Stromal cell of bone marrow (primary cell): Measurements from ENCODE around the gene NEAT1.
A peak's percentile ranks its signal among the peaks of the same experiment; 100 is the strongest.

Source experiments
- DNase-seq: peaks from one replicate; pipeline ENCODE4 v3.0.0-alpha.2; 2012; ENCODE audit warnings: low read depth

Gene NEAT1

DNA sequence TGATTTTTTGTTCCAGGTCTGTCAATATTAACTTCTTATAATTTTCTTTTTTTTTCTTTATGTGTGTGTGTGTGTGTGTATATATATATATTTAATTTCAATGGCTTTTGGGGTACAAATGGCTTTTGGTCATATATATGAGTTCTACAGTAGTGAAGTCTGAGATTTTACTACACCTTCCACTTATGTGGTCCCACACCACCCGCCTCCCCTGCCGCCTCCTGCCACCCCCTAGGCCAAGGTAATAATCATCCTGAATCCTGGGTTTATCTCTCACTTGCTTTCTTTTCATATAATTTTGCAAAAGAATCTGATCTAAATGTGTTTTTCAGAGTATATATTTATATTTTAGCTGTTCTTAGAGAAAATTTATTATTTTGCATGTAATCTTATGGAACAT is 11.1 kb downstream of the NEAT1 start:
- DNase-seq = no peak

DNA sequence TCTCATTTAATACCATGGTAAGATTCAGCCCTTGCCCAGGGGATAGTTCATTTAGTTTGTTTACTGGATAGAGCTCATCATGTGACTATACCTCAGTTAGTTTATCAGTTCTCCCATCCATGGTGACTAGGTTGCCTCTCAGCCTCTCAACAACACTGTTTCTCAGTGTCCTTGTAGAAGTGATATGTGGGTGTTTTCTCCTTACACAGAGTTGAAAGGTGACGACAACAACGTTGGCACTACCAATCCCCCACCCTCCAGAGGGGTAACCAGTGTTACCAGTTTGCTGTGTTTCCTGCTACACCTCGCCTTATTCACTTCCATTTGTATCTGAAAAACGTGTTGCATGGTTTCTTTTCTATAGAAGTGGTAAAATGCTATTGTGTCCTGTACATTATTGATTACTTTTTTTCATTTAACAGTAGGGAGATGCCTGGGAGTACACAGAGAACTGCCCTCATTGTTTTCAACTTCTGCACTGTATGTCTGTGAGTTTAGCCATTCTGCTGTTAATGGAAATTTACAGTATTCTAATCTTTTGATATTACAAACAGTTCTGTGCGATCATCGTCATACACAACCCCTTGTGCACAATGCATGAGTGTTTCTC is 11.6 kb downstream of the NEAT1 start:
- peak; percentile 16 for DNase-seq

DNA sequence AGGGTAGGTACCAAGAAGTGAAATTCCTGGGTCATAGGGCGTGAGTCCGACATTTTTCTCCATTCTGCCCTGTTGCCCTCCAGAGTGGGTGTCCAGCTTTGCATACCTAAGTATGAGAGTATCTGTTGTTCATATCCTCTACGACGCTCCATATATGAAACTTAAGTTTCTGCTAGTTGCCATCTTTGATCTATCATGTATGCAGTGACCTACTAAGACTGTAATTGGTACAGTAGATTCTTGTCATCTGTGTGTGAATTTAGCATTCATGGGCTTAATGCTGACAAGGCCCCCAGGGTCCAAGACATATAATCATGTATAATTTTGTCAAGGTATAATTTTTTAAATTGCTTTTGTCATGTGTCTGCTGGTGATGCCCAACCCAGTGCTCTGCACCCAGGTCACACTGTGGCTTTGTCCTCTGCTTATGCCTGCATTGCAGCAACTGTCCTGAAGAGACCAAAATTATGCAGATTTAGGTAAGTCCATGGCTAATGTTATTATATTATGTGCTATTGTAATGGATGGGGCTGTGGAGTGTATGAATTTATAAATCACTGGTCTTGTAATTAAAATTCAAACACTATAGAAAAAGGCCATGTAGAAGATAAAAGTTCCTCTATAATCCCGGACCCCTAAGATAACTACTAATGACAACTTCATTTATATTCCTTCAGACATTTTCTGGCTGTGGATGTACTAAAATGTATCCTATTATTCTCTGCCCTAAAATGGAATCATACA is 12.2 kb downstream of the NEAT1 start:
- no peak for DNase-seq

DNA sequence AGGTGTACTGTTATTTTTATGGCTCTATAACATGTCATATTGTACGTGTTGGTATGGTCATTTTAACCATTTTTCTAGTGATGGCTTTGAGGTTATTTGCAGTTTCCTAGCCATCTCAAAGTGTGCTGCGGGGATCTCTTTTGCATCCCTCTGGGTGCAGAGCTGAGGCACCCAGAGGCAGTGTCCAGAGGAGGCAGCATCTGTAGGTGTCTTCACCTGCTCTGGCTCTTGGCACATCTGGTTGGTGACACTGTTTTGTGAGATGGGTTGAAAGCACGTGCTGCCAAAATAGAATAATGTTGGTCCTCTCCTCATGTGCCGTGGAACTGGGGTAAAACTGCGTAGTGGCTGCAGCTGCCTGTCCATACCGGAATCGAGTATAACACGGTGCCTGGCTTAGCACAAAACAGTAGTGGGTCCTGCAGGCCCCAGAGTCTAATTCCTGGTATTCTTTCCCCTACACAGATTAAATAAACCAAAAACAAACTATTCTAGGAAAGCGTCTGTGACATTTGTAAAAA is 12.9 kb downstream of the NEAT1 start:
- DNase-seq = no peak

DNA sequence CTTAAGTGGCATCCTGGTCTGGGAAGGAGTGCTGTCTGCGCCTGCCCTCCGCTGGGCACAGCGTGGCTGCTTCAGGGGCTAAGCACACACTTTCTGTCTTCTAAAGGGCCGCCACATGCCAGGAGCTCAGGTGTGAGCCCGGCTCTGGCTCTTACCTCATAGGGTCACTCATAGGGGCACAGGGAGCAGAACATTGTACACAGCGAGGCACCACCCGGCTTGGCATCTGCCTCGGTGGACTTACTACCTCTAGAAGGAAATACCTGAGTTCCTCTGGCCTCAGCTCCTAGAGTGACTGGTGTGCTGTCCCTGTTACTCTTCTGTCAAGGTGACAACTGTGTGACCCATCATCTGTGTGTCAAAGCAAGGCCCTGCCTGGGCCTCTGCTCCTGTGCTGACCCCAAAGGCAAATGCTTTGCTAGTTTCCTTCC is 13.4 kb downstream of the NEAT1 start:
- no peak for DNase-seq

DNA sequence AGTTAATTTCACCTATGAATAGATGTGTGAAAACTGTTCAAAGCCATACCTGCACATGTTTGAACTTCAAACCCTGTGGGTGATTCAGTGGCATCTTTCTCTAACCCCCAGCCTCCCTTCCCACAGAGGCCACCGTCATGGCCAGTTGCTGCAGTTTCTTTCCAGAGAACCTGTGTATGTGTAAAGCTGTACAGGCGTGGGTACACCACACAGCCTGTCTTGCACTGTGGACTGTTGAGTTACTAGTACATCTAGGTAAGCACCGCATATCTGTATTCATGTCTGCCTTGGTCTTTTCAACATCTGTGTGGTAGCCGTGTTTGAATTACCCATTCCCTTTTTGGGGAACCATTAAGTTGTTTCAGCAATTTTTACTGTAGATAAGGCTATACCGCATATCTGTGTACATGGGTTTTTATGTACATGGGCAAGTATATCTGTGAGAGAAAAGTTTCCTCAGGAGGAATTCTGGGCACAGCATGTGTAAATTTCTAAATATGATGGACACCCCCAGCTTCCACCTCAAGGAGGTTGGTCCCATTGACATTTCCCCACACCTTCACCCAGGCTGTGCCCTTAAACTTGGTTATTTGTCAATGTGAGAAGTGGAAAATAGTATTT is 13.9 kb downstream of the NEAT1 start:
- no peak for DNase-seq

DNA sequence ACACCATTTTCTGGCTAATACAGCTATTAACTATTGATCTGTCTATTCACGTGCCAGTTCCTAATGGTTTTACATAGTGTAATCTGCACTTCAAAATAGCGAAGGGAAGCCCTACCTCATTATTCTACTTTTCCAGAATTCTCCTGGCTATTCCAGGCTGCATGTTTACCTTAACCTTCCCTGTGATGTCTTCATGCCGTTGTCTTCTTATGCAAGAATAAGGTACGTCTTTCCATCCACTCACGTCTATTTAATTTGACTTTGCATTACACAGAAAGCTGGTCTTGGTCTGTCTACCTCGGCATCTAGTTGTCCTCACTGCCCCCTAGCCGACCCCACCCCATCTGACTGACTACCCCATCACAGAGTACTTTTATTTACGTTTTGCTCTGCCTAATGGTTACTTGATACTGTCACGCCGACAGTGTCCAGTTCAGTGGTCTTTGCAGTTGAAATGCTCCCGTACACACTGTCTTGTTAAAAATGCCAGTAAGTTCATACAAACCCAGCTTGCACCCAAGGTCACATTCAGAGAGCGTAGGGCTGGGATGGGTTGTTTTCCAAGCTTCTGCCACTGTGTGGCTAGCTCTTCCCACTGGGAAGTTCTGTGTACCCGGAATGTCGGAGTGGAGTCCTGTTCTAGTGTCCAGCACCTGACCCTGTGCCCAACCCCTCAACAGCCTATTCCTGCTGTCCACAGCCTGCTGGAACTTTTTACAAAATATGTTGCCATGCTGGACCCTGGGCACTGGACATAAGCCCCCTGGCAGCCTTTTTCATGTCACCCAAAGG is 15.0 kb downstream of the NEAT1 start:
- no peak for DNase-seq

DNA sequence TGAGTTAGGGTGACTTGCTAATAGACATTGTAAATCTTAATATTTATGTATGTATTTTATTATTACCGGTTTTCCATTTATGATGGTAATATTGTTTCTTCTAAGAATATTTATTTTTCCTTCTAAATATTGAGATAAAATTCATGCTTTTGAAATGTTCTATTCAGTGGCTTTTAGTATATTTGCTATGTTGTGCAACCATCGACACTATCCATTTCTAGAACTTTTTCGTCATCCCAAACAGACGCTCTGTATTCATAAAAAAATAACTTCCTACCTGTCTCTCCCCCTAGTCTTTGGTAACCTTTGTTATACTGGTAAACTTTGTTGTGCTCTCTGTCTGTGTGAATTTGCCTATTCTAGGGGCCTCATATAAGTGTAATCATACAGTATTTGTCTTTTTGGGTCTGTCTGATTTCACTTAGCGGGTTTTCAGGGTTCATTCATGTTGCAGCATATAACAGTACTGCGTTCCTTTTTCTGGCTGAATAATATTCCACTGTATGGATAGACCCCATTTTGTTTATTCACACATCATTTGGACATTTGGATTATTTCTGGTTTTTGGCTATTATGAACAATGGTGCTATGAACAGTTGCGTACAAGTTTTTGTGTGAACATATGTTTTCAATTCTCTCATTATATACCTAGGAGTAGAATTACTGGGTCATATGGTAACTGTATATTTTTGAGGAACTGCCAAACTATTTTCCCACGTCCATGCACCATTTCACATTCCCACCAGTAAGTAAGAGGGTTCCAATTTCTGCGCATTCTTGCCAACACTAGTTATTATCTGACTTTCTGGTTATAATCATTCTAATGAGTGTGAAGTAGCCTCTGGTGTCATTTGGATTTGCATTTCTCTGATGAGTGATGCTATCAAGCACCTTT is 15.9 kb downstream of the NEAT1 start:
- DNase-seq = peak; percentile 19

DNA sequence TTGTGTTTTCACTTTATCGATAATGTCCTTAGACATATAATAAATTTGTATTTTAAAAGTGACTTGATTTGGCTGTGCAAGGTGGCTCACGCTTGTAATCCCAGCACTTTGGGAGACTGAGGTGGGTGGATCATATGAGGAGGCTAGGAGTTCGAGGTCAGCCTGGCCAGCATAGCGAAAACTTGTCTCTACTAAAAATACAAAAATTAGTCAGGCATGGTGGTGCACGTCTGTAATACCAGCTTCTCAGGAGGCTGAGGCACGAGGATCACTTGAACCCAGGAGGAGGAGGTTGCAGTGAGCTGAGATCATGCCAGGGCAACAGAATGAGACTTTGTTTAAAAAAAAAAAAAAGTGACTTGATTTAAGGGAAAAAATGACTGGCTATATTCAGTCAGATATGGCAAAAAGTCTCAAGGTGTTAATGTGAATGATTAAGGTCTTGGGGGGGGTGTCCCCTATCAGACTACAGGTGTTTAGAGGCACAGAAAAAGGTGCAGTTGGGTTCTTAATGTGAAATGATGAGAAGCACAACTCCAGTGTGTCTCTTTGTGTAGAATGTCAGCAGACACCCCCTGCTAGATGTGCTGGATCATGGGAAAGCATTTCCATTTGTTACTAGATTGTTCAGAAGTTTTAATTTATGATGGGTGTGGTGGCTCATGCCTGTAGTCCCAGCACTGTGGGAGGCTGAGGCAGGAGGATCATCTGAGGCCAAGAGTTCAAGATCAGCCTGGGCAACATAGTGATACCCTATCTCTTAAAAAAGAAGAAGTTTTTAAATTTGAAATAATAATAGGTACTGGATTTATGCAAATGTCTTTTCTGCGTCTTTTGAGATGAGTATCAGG is 17.0 kb downstream of the NEAT1 start:
- peak; percentile 25 for DNase-seq

DNA sequence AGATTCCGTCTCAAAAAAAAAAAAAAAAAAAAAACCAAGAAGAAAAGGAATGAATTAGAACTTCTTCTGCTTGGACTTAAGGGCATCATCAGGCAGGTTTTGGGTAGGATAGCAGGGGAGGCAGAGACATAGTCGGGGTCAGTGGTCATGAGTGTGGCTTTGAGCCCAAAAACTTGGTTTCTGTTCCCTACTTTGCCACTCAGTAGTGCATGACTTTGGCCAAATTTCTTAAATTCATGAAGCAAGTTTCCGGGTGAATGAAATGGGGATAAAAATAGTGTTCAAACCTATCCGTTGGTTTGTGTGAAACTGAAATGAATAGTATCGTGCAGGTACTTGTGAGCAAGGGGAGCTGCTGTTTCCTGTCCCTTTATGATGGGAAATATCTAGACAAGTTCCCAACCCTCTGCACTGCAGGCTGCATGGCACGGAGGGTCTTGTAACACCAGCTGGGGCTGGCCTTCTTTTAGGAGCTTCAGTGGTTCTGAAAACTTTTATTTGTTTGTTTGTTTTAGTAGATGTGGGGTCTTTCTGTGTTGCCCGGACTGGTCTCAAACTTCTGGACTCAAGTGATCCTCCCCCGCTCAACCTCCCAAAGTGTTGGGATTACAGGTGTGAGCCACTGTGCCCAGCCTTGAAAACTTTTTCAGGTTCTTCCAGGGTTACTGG is 18.4 kb downstream of the NEAT1 start:
- peak; percentile 22 for DNase-seq

DNA sequence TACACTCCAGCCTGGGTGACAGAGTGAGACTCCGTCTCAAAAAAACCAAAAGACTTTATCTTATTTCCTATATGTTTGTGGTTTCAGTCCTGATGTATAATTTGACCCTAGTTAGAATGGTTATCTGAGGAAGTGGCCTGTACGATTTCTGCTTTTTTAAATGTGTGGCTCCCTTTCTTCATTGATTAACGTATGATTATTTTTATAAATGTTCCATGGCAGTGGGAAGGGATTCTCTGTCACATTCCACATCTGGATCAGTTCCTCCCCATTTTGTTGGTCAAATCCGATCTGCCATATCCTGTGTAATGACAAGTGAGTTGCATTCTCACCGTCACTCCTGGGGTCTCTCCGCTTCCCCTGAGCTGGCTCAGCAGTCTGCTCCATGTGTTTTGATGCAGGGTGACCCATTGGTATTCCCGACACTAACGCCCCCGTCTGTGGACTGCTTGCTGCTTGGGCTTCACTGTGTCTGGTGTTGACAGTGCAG is 20.3 kb downstream of the NEAT1 start:
- peak; percentile 17 for DNase-seq

DNA sequence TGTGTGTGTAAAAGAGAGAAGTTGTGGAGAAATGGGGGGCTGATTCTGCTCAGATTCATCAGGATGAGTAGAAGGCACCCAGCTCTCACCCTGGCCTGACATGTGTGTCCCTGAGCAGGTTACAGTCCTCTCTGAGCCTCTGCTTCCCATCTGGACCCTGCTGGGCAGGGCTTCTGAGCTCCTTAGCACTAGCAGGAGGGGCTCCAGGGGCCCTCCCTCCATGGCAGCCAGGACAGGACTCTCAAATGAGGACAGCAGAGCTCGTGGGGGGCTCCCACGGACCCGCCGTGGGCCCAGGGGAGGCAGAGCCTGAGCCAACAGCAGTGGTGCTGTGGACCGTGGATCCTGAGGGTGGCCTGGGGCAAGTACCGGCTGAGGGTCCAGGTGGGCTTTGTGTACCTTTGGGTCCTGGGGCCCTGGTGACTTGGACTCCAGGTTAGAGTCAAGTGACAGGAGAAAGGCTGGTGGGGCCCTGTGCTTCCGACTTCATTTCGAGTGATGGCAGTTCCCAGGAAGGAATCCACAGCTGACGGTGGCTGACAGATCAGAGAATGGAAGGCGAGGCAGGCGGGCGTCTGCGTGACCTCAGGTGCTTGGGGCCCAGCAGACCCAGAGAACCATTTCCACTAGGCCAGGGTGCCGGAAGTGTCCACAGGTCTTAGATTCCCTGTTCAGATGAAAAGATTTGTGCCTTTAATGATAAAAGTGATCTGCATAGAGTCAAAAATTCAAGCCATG is 21.9 kb downstream of the NEAT1 start:
- DNase-seq = peak; percentile 23

DNA sequence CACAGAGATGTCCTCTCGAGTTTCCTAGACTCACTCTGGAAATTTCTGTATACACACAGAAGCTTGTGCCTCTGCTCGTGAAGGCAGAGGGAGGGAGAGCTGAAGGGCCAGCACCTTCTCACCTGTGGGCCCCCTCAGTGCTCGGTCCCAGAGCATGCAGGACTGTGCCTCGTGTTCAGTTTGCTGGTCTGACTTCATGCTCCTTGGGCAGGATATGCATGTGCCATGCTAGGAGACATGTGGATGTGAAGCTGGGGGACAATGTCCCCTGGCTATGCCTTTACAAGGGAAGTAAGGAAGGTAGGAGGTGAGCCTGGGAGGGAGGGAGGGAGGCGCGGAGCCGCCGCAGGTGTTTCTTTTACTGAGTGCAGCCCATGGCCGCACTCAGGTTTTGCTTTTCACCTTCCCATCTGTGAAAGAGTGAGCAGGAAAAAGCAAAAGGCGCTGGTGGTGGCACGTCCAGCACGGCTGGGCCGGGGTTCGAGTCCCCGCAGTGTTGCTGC is 22.6 kb downstream of the NEAT1 start:
- DNase-seq = peak; percentile 29

DNA sequence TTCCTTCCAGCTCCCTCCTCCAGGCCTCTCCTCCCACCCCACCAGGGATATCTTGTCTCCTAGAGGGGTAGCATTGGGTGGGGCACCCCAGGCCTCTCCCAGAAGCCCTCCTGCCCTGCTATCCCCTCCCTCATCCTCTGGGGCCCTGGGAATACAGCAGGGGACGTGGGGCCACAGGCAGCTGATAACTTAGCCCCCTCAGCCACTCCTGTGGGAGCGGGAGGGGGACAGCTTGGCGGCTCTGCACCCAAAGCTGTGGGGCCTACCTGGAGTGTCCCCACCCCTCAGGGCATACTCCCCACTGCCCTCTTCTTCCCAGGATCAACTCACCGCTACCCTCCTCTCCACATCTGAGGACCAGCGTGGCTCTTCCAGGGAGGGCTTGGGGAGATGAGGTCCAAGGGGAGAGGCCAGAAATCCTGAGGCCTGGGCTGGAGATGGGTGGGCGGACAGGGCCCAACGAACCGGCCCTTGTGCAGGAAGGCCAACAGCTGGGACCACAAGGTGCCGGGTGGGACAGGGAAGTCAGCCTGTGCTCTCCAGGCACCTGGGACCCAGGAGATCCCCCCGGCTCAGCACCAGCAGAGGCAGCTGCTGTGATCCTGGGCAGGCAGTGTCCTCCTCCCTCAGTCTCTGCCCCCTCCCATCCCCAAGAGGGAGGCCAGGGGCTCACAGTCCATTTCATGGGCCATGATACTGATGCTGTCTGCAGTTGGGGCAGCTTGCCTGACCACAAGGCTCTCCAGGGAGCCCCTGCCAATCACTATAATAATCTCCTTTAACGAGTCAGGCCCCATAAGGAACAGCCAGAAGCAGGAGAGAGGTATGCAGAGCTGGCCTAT is 23.2 kb downstream of the NEAT1 start:
- DNase-seq = peak; percentile 55

DNA sequence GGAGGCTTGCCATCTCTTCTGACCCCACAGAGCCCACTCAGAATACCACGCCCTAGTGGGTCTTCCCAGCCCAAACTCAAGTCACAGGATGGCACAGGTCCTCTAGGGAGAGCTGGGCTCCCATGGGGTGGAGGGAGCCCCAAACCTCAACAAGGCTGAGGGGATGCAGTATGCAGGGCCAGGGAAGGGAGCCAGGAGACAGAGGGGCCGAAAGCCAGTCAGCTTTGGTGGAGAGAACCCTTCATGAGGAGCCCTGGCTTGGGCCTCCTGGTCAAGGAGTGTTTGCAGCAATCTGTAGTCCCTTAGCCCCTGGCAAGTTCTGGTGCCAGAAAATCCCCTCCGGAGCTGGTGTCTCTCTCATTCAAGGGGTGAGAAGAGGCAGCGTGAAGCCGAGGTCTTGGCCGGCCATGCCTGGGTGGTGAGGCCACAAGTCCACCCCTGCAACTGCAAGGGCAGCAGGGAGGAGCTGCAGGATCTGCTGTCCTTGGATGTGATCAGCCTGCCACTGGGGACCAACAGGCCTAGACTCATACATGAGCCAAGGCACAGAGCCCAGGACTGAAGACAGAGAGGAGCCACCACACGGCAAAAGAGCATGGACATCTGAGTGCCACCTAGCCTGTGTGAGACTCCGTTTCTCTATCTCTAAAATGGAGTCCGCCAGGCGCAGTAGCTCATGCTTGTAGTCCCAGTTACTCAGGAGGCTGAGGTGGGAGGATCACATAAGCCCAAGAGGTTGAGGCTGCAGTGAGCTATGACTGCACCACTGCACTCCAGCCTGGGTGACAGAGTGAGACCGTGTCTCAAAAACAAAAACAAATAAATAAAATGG is 24.1 kb downstream of the NEAT1 start:
- DNase-seq = peak; percentile 42

DNA sequence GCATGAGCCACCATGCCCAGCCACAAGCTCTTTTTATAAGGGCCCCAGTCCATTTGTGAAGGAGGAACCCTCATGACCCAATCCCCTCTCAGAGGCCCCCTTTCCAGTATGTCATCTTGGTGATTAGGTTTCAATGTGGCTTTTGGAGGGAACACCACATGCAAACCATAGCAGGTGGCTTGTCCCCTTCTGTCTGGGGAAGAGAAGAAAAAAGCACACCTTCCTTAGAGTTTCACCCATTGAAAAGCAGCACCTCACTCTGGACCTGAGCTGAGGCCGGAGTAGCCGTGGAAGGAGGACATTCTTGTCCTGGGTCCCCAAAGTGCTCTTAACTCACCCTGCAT is 25.4 kb downstream of the NEAT1 start:
- DNase-seq = peak; percentile 28
